ENCODE data around the gene NRN1.

The NRN1 gene

DNA sequence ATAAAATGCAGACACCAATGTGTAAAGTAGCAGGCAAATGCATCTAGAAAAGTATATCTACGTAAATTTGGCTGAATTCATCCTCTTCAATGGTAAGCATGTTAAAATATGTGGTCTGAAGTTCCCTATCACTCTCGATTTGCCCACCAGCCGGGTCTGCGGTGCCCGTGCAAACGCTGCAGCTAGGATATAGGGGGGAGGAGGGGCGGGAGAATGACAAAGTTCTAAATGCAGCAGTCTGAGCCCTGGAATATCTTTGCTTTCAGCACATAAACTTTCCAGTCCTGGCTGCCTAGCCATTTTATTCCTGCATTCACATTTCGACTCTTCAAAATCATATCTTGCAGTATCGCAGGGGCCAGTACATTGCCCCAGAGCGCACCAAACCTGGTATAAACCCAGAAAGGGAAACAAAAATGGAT lies 708 bp downstream of the NRN1 start:
- H3K4me1 Mint-ChIP-seq: peaks cover 71% of the 10 kb centered on the region
- peak overlapping the region; percentile 91 for H3K27ac Mint-ChIP-seq
- CTCF ChIA-PET: interaction anchor here (2.5 kb wide), 1 partner anchor 8 kb away, joined by 10 read pairs; no protein-coding TSS in a partner anchor
- peaks cover 3% of the 10 kb centered on the region for H3K9me3 Mint-ChIP-seq
- H3K4me3 Mint-ChIP-seq: peak overlapping the region; percentile 61
- peaks cover 99% of the 10 kb centered on the region for H3K27me3 Mint-ChIP-seq
- H3K36me3 Mint-ChIP-seq: peaks cover 43% of the 10 kb centered on the region
- DNase-seq: no peak

DNA sequence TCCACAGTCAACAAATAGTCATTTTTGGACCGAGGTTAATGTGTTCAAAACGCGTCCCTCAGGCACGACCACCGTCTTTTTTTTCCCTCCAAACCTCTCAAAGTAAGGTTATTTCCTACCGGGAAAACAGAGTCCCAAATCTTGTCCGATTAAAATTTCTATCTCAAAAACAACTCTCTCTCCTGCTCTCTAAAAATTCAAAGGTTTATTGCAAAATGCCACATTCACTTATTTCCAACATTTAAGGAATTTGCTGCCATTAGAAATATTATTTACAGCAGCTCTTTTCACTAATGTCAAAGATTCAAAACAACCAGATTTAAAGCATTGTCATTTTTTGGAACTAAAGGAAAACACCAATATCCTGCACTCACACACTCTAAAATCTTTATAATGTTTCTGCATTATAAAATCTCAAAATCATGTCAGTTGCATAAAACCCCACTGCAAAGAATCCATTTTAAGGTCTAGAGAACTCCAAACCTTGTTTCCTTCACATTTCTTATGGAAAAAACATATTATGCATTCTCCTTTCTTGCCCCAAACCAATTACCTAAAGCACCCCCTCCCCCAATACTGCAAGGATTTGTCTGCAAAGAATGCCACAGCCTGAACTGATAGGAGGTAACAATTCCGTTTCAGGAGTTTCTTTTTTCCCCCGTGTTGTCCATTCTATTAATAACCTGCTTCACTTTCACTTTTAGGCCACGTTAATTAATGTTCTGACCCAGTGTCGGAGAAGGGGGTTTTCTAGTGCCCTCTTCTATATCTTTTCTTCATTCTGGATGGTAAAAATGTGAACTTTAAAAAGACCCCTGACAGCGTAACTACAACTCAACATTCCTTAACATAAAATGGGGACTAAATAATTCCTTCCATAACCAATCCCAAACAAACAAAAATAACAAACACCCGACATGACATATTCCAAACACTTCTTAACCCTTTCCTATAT lies 1.4 kb downstream of the NRN1 start:
- H3K4me3 Mint-ChIP-seq: peak overlapping the region; percentile 75
- H3K9me3 Mint-ChIP-seq: peaks cover 5% of the 10 kb centered on the region
- peak overlapping the region; percentile 91 for H3K27ac Mint-ChIP-seq
- no peak for DNase-seq
- CTCF ChIA-PET: no interaction called here
- H3K4me1 Mint-ChIP-seq: peaks cover 72% of the 10 kb centered on the region
- peaks cover 99% of the 10 kb centered on the region for H3K27me3 Mint-ChIP-seq
- H3K36me3 Mint-ChIP-seq: peaks cover 44% of the 10 kb centered on the region

DNA sequence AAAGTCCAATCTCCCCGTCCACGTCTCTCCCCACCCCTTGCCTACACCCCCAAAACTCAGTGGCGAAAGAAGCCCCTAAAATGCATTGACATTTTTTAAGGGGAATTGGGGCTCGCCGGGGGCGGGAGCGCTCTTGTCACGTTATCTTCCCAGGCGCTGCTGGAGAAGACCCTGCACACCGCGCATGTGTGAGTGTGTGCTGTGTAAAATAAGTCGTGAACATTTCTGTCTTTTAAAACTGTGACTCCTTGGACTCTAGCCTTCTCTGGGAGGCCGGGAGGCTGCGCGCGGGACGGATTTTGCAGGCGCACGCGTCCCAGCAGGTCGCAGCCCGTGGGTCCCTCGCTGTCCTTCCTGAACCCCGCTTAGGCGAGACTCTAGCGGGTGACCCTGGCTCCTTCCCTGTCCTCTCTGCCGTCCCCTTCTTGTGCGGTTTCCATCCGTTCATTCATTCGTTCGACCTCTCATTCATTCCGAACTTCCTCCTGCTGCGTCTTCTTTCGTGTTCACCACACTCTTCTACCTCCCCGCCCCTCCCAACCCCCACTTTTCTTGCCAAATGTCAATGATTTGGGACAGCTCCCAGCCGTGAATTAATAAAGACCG lies 2.2 kb downstream of the NRN1 start:
- H3K4me3 Mint-ChIP-seq: peak overlapping the region; percentile 75
- peaks cover 10% of the 10 kb centered on the region for H3K9me3 Mint-ChIP-seq
- H3K4me1 Mint-ChIP-seq: peaks cover 79% of the 10 kb centered on the region
- peaks cover 52% of the 10 kb centered on the region for H3K36me3 Mint-ChIP-seq
- CTCF ChIA-PET: interaction anchor here (1.3 to 1.4 kb wide), 3 partner anchors 10 to 543 kb away, joined by 4 to 9 read pairs (median 4); no protein-coding TSS in a partner anchor
- H3K27me3 Mint-ChIP-seq: peaks cover 100% of the 10 kb centered on the region
- no peak for DNase-seq
- H3K27ac Mint-ChIP-seq: peak overlapping the region; percentile 56

DNA sequence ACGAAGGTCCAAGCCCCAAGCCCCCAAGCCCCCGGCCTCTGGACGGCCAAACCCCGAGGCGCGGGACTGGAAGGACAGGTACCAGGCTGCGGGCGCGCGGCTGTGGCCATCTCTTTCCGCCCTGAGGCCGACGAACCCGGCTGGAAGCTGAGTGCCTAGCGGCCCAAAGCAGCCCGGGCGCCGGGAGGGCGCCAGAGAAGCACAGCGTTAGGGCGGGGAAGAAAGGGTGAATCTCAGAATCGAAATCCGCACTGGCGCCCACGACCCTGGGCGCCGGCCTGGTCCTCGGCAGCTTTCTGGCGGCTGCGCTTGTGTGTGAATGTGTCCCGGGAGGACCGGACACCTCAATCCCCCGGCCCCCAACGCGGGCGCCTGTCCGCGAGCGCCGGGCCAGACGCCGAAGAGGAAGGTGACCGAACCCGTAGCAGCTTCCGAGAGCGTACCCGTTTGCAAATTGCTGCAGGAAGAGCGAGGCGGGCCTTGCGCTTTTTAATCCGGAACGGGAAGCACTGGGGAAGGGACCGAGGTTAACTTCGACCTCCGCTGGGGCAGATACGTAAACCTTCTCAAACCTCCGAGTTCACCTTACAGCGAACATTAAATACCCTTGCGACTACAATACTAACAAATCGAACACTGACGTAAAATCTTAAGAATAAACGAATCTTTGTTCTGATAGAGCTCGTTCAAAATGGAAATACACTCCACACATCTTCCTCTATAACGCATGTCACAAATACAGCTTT lies 2.9 kb downstream of the NRN1 start:
- DNase-seq: peak; percentile 57
- Mint-ChIP-seq H3K9me3 (peaks cover 11% of the 10 kb centered on the region), H3K27me3 (peaks cover 100% of the 10 kb centered on the region), H3K4me1 (peaks cover 80% of the 10 kb centered on the region), H3K4me3 (peak overlapping the region; percentile 75), H3K27ac (peak overlapping the region; percentile 56), H3K36me3 (peaks cover 55% of the 10 kb centered on the region)
- CTCF ChIA-PET: interaction anchor here (1.3 to 1.5 kb wide), 4 partner anchors 9 to 544 kb away, joined by 3 to 9 read pairs (median 4); no protein-coding TSS in a partner anchor

DNA sequence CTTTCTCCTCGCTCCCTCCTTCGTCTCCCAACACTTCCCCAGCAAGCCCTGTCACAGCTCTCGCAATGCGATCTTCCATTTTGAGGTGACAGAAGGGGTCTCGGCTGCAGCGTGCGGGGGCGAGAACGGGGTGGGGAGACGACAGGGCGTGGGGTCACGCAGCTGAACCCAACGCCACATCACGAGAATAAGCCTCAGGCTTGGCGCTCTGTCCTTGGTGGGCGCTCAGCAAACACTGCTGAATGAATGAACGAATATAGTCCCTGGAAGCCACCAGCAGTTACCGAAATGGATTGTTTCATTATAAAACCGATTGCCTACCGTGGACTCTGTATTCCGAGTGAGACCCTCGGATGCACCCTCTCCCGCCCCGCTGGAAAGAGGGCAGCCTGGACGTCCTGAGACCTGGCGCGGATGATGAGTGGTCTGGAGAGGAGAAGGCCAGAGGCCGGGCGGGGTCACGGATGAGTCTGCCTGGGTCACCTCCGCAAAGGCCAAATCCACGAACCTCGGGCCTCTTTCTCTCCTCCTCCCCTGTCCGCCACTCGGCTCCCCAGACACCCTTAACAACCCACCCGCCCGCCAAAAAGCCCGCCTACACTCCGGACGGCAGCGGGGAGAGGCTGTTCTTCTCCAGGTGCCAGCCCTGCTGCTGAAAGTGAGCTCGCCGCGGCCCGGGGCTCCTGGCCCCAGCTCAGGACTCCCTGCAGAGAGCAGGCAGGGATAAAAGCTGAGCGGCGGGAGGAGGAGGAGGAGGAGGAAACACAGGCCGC lies 3.7 kb downstream of the NRN1 start:
- H3K27ac Mint-ChIP-seq: peak overlapping the region; percentile 81

DNA sequence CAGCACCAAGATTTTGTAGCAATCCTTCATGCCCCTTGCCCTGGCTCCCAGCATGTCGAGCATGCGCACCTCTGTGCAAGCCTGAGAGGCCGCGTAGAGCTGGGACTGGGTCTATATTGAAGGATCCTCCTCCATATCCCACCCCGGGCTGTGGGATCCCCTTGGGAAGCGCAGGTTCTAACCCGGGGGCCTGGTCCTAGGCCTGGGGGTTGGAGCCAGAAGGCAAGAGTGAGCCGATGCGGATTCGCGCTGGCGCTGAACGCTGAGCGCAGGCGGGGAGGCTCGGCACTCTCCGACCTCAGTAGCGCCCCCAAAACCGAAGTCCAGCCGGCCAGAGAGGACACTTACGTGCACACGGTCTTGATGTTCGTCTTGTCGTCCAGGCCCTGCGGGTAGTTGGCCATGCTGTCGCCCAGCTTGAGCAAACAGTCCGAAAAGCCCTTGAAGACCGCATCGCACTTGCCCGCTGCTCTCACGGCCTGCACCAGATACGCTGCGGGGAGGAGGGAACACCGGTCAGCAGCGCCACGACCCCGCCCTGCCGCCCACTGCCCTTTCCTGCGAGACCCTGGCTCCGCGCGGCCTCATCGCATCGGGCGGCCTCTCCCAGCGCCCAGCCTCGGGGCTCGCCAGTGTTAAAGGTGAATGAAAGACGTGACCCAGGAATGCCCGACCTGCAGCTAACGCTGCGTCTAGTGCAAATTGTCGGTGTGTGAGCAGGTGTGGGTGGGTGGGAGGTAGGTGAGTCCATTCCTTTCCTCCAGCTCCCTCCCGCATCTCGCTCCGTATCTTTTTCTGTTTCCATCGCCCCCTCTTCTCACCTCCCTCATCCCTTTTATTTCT lies 4.5 kb downstream of the NRN1 start:
- DNase-seq: peak; percentile 31
- peaks cover 11% of the 10 kb centered on the region for H3K9me3 Mint-ChIP-seq
- H3K4me1 Mint-ChIP-seq: peaks cover 82% of the 10 kb centered on the region
- CTCF ChIA-PET: interaction anchor here (1.2 to 1.5 kb wide), 2 partner anchors 10 to 102 kb away, joined by 3 read pairs; no protein-coding TSS in a partner anchor
- H3K4me3 Mint-ChIP-seq: peak overlapping the region; percentile 75
- peaks cover 100% of the 10 kb centered on the region for H3K27me3 Mint-ChIP-seq
- peak overlapping the region; percentile 81 for H3K27ac Mint-ChIP-seq
- H3K36me3 Mint-ChIP-seq: peaks cover 62% of the 10 kb centered on the region

More for the DNA sequence above, 3.7 kb downstream of the NRN1 start:
- peak; percentile 32 for DNase-seq
- Mint-ChIP-seq H3K27me3 (peaks cover 100% of the 10 kb centered on the region), H3K9me3 (peaks cover 11% of the 10 kb centered on the region), H3K4me3 (peak overlapping the region; percentile 75), H3K36me3 (peaks cover 59% of the 10 kb centered on the region), H3K4me1 (peaks cover 82% of the 10 kb centered on the region)
- CTCF ChIA-PET: interaction anchor here (1.3 to 1.5 kb wide), 4 partner anchors 8 to 544 kb away, joined by 3 to 9 read pairs (median 4); no protein-coding TSS in a partner anchor

DNA sequence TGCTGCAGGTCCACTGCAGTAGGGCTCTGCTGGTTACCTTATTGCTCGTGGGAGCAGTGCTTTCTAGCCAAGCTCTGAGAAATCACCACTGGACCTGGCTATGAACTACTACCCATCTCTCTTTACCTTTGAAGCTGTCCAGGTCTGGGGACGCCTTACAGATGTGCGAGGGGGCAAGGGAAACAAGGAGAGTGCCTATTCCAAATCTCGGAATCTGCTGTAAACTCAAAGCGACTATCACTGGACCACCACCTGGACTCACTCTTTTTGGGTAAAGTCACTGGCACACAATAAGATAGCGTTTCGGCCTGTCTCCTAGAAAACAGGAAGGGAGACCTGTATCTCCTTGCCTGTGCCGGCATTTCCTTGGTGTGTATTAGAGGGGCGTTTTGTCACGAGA lies 5.3 kb downstream of the NRN1 start:
- Mint-ChIP-seq H3K36me3 (peaks cover 64% of the 10 kb centered on the region), H3K9me3 (peaks cover 11% of the 10 kb centered on the region), H3K27me3 (peaks cover 100% of the 10 kb centered on the region), H3K4me1 (peaks cover 82% of the 10 kb centered on the region), H3K27ac (peak overlapping the region; percentile 81), H3K4me3 (peak overlapping the region; percentile 75)
- CTCF ChIA-PET: interaction anchor here (0.9 to 1.6 kb wide), 3 partner anchors 102 to 530 kb away, joined by 3 to 4 read pairs (median 3); no protein-coding TSS in a partner anchor
- no peak for DNase-seq

DNA sequence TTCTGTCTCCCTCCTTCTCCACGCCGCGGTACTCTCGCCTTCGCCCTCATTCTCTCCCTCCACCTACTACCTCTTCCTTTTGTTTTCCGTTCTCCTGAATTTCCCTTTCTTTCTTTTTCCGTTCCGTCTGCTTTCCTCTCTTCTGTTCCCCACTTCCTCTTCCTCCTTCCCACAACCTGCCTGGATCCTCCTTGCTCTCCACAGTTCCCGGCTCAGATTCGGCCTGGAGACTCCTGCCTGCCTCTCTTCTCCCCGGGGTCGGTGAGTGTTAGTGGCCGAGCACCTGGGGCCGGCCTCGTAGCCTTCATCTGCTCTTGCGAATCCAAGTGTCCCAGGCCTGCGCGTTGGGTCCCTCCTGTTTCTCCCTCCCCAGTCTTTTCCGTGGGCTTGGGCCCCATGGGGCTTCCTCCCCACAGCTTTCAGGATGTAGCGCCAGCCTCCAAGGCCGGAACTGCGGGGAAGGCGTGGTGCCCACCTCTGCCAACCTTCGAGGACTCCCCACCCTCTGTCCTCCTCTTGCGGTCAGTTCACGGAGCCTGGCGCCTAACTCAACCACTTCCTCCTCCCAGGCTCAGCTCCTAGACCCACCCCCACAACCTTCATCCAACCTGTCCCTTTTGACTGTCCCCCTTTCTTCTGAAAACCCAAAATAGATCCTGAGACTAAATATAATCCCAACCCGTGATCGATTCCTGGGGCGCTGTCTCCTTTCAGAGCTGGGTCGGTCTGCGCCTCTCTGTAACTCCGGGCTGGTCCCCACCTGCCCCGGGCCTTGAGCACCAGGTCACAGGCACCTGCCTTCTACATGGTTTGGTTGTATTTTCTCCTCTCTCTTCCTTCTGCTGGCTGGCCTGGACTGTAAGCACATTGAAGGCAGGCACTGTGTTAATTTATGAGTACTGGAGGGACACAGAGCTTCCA lies 6.8 kb downstream of the NRN1 start:
- H3K4me3 Mint-ChIP-seq: peak overlapping the region; percentile 46
- peak; percentile 23 for DNase-seq
- CTCF ChIA-PET: interaction anchor here (1.6 to 3.2 kb wide), 2 partner anchors 7 to 529 kb away, joined by 4 to 10 read pairs; partner anchors contain the start of gene NRN1
- peaks cover 82% of the 10 kb centered on the region for H3K4me1 Mint-ChIP-seq
- H3K36me3 Mint-ChIP-seq: peaks cover 65% of the 10 kb centered on the region
- H3K27ac Mint-ChIP-seq: peak overlapping the region; percentile 73
- H3K27me3 Mint-ChIP-seq: peaks cover 100% of the 10 kb centered on the region
- peaks cover 11% of the 10 kb centered on the region for H3K9me3 Mint-ChIP-seq

DNA sequence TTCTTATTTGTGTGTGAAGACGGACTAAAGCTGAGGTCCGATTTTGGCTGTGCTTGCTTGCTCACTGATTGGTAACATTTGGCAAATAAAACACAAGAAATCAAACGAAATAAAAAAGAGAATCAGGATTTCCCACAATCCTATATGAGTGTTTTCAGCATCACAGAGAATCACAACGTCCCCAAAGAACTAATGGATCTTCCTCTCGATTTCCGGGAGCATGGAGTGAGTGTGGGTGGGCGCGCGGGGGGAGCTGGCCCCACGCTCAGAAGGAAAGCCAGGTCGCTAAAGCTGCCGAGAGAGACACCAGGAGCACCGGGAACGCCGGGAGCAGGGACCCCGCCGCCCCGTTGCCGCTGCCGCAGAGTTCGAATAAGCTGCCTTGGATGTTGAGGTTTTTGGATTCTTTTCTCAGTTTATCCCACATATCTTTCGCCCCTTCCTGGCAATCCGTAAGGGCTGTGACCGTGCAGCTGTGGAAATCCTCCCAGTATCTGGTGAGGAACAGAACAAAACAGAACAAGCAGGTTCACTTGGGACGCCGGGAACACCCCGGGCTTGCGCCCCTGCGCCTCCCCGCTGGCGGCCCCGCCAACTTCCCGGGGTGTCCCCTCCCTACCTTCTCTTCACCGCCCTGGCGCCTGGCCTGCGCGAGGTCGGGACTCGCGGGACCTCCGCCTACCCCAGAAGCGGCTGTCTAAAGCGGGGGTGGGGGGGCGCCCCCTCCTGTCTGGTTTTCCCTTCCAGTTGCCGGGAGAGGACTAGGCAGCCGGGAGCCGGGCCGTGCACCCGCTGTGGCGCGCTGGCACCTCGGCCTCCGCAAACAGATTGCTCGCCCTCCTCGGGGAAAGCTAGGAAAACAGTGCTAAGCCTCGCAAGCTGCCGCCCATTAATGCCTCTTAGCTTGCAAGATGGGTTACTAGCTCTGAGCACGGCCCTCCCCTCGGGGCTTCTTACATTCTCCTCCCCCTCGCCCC lies 7.7 kb downstream of the NRN1 start:
- Mint-ChIP-seq H3K9me3 (peaks cover 11% of the 10 kb centered on the region), H3K27me3 (peaks cover 100% of the 10 kb centered on the region), H3K27ac (peak overlapping the region; percentile 16), H3K36me3 (peaks cover 60% of the 10 kb centered on the region), H3K4me3 (peak overlapping the region; percentile 54), H3K4me1 (peaks cover 80% of the 10 kb centered on the region)
- CTCF ChIA-PET: interaction anchor here (3.2 kb wide), 1 partner anchor 8 kb away, joined by 10 read pairs; the partner anchor contains the start of gene NRN1
- DNase-seq: peak; percentile 36

DNA sequence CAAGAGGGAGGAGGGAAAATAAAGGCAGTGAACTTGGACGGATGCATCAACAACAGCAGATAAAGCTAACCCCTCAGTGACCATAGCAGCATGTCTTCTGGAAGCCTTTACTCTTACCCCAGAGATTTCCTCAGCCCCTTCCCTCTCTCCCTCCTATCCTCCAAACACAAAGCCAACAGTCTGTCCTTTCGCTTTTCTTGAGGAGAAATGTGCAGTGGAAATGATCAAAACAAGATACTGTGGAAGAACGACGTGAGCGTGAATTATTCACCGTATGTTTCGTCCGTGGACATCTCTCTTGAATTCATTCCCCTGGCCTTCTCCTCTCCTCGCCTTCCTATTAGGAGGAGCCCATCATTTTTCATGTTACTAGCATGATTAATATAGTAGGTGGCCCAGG lies 8.5 kb downstream of the NRN1 start:
- CTCF ChIA-PET: interaction anchor here (3.2 kb wide), 1 partner anchor 9 kb away, joined by 10 read pairs; the partner anchor contains the start of gene NRN1

More for the DNA sequence above, 8.5 kb downstream of the NRN1 start:
- Mint-ChIP-seq H3K27ac (no peak overlapping the region), H3K9me3 (peaks cover 11% of the 10 kb centered on the region), H3K36me3 (peaks cover 61% of the 10 kb centered on the region), H3K4me1 (peaks cover 84% of the 10 kb centered on the region), H3K4me3 (peak overlapping the region; percentile 93), H3K27me3 (peaks cover 100% of the 10 kb centered on the region)
- DNase-seq: no peak

Data from activated naive CD4-positive, alpha-beta T cell treated with anti-CD3 and anti-CD28 coated beads, Interleukin-2, amount 10 ng/mL, durations not matched to agents 7 days and 5 days (primary cell).